Measurements from ENCODE around the gene IGLON5. TPM values are rescaled to one million over a fixed set of nuclear protein-coding genes. Genes with fewer than 3 reads are reported as not detected.
A peak's percentile ranks its signal among the peaks of the same experiment; 100 is the strongest.

IGLON5 gene
- total and polyA plus RNA-seq, 3 donors from 2014 or later: 13.3 to 16.0 (median 13.9) TPM

DNA sequence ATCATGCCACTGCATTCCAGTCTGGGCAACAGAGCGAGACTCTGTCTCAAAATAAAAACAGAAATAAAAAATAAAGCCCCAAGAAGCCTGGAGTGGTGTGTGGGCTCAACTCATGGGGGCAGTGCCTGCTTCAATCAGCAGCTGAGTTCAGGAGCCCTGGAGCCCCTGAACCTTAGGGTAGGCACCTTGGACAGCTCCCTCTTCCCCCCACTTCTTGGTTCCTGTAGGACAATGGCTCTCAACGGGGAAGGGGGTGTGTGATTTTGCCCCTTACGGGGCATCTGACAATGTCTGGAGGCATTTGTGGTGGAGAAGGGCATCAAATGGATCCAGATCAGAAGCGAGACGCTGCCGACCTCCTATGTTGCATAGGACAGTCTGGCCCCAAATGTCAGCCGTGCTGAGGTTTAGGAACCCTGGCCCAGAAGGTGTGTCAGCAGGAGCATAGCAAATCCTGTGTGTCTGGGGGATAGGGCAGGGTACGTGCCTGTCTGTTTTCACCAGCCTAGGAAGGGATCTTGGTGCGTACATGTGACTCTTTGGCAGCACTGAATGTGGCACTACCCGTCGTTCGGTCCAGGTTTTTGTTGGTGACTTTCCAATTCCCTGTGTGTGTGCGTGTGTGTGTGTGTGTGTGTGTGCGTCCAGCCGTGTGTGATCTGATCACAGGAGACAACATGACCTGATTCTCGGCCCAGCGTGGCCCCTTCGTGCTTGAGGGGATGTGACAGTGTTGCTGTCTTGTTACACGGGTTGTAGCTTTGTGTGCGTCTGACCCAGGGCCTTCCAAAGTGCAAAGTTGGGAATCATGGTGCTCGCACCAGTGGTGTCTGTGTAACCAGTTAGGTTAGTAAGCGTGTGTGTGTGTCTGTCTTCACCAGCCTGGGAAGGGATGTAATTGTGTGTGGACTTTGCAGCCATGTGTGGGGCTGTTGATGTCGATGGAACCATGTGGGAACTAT is 7.5 kb downstream of the IGLON5 start:
- Histone ChIP-seq H3K36me3 (ENCODE audit: low read depth, missing control alignments) (no peaks in the 10 kb centered on the region), H3K27me3 (no peaks in the 10 kb centered on the region), H3K4me3 (no peak overlapping the region), H3K27ac (no peak overlapping the region), H3K9me3 (no peaks in the 10 kb centered on the region), H3K4me1 (peaks cover 5% of the 10 kb centered on the region)
- TF ChIP-seq POLR2A (IDR thresholded peaks at IDR 0.05): no peak
- TF ChIP-seq, protein P1, sequence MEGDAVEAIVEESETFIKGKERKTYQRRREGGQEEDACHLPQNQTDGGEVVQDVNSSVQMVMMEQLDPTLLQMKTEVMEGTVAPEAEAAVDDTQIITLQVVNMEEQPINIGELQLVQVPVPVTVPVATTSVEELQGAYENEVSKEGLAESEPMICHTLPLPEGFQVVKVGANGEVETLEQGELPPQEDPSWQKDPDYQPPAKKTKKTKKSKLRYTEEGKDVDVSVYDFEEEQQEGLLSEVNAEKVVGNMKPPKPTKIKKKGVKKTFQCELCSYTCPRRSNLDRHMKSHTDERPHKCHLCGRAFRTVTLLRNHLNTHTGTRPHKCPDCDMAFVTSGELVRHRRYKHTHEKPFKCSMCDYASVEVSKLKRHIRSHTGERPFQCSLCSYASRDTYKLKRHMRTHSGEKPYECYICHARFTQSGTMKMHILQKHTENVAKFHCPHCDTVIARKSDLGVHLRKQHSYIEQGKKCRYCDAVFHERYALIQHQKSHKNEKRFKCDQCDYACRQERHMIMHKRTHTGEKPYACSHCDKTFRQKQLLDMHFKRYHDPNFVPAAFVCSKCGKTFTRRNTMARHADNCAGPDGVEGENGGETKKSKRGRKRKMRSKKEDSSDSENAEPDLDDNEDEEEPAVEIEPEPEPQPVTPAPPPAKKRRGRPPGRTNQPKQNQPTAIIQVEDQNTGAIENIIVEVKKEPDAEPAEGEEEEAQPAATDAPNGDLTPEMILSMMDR (IDR thresholded peaks at IDR 0.05): no peak
- no peak for DNase-seq
- WGBS, 2 donors: 77 to 79% methylated on average over 22 to 23 of the region's 23 CpGs
- intact Hi-C loops (cut with DNase I; ENCODE audit: low total_unique reads): no loop called here

DNA sequence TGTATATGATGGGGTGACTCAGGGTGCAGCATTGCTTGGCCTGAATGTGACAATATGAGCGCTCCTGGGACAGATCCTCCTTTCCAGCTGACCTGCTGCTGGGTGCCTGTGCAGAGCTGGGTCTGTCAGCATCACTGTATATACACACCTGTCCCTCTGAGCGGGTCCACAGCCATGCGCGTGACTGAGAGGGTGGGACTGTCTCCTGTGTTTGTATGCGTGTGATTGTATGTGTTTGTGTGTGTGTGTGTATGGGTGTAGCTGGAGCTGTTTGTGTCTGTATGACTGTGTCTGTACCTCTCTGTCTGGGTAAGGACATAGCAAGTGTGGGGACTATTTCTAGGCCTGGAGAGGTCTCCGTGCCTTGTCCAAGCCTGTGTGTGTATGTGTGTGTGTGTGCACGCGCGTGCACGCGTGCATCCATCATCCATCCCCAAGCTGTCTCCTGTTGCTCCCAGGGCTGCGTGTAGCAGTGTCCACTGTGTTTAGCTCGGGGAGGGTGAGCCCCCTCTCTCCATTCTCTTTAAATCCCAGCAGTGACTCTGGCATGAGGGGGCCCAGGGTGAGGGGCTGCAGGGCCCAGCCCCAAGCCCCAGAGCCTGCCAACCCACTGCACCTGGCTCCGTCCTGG is 8.3 kb downstream of the IGLON5 start:
- 58 to 80% methylated on average over 4 to 14 of the region's 14 CpGs for WGBS, 2 donors
- H3K36me3 ChIP-seq (ENCODE audit: low read depth, missing control alignments): no peaks in the 10 kb centered on the region
- H3K27ac ChIP-seq: no peak overlapping the region
- peaks cover 5% of the 10 kb centered on the region for H3K4me1 ChIP-seq
- H3K9me3 ChIP-seq: no peaks in the 10 kb centered on the region
- TF ChIP-seq, protein P1 (IDR thresholded peaks at IDR 0.05): no peak
- no peak for TF ChIP-seq POLR2A (IDR thresholded peaks at IDR 0.05)
- no peak for DNase-seq
- intact Hi-C loops (cut with DNase I; ENCODE audit: low total_unique reads): no loop called here
- H3K27me3 ChIP-seq: no peaks in the 10 kb centered on the region
- no peak overlapping the region for H3K4me3 ChIP-seq

DNA sequence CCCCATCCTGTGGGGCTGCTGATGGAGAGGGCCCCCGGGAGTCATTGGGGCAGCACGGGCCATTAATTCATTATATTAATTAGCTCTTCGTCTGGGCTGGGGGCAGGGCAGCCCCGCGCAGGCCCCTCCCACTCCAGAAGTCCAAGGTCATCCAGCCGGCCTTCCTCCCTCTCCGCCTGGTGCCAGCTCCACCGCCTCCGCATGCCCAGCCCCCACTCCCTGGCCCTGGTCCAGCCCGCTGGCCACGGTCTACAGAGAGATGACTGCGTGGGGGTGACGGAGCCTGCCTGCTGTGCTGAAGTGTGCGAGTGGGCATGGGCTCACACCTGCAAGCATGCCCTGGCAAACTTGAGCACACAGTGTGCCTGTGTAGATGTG is 8.8 kb downstream of the IGLON5 start:
- no peak for TF ChIP-seq POLR2A (IDR thresholded peaks at IDR 0.05)
- TF ChIP-seq, protein P1 (IDR thresholded peaks at IDR 0.05): no peak
- Histone ChIP-seq H3K27ac (no peak overlapping the region), H3K4me1 (peaks cover 5% of the 10 kb centered on the region), H3K9me3 (no peaks in the 10 kb centered on the region), H3K4me3 (no peak overlapping the region), H3K36me3 (ENCODE audit: low read depth, missing control alignments) (no peaks in the 10 kb centered on the region), H3K27me3 (no peaks in the 10 kb centered on the region)
- intact Hi-C loops (cut with DNase I; ENCODE audit: low total_unique reads): no loop called here
- WGBS, 2 donors: 22 to 82% methylated on average over 2 to 14 of the region's 14 CpGs
- DNase-seq: peak; percentile 79

DNA sequence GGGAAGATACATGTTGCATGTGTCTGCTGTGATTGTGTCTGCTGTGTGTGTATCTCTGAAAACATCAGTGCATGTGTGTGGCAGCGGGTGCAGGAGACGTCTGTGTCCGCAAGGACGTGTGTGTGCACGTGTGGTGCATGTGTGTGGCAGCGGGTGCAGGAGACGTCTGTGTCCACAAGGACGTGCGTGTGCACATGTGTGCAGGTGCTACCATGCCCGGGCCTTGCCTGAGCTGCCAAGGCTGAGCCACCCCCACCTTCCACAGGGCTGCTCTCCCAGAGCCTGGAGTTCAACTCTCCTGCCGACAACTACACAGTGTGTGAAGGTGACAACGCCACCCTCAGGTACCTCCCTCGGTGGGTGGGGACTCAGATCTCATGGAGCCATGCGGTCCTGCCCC is 10.4 kb downstream of the IGLON5 start:
- Histone ChIP-seq H3K4me1 (peaks cover 5% of the 10 kb centered on the region), H3K9me3 (no peaks in the 10 kb centered on the region), H3K4me3 (no peak overlapping the region), H3K27me3 (no peaks in the 10 kb centered on the region), H3K27ac (no peak overlapping the region), H3K36me3 (ENCODE audit: low read depth, missing control alignments) (no peaks in the 10 kb centered on the region)
- 64 to 77% methylated on average over 9 to 14 of the region's 14 CpGs for WGBS, 2 donors
- DNase-seq: no peak
- intact Hi-C loops (cut with DNase I; ENCODE audit: low total_unique reads): no loop called here
- TF ChIP-seq POLR2A (IDR thresholded peaks at IDR 0.05): no peak

DNA sequence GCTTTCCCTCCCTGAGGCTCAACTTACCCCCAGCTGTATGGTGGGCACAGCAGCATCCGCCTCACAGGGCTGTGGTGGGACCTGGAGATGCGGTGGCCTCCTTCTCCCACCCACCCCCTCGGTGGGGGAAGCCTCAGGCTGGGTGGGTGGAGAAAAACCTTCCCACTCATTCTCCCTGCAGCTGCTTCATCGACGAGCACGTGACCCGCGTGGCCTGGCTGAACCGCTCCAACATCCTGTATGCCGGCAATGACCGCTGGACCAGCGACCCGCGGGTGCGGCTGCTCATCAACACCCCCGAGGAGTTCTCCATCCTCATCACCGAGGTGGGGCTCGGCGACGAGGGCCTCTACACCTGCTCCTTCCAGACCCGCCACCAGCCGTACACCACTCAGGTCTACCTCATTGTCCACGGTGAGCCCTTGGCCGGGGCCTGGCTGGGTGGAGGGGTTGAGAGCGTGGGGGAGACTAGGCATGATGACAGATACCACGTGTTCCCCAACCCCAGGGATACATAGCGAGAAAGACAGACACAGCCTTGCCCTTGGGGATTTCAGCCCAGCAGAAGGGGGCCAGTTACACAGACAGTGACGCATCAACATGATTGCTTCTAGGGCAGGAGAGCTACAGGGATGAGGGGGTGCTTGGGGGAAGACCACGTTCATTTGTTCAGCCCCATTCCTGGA is 12.2 kb downstream of the IGLON5 start:
- H3K27ac ChIP-seq: no peak overlapping the region
- H3K36me3 ChIP-seq (ENCODE audit: low read depth, missing control alignments): no peaks in the 10 kb centered on the region
- H3K27me3 ChIP-seq: no peaks in the 10 kb centered on the region
- no peak for DNase-seq
- peaks cover 5% of the 10 kb centered on the region for H3K4me1 ChIP-seq
- intact Hi-C loops (cut with DNase I; ENCODE audit: low total_unique reads): no loop called here
- no peaks in the 10 kb centered on the region for H3K9me3 ChIP-seq
- TF ChIP-seq, protein P1 (IDR thresholded peaks at IDR 0.05): no peak
- no peak for TF ChIP-seq POLR2A (IDR thresholded peaks at IDR 0.05)
- no peak overlapping the region for H3K4me3 ChIP-seq
- WGBS, 2 donors: 57 to 71% methylated on average over 11 to 29 of the region's 29 CpGs

Data from testis (tissue), 3 donors.